GM19395 (cell line): ENCODE results near the gene PACSIN1.
"Not testable (repeated sequence)": the region's sequence is repeated elsewhere in the genome, so short reads cannot be mapped to it uniquely, and the experiment has no call there.

ENCODE experiments used
- ATAC-seq: cut with Tn5 transposase; IDR thresholded peaks from one replicate; pipeline ENCODE4 v1.9.1; 2021; ENCODE audit warnings: mild to moderate bottlenecking, moderate library complexity; ENCODE audit not compliant: unreplicated experiment

PACSIN1 gene

DNA sequence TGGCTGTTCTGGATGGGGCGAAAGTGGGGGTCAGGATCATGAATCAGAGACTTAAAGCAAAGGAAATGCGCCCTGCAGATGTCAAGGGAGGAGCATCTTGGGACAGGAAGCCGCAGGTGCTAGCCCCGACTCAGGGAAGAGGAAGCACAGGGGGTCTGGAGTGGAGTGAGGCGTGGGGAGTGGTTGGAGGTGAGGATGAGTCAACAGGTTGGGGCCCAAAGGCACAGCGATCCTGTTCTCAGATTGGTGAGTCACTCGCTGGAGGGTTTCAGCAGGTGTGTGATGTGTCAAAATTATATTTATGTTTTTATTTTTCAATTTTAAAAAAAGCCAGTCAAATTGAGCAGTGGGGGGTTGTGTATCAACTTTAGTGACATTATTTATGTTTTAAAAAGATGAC lies 19.0 kb downstream of the PACSIN1 start:
- no peak for ATAC-seq

DNA sequence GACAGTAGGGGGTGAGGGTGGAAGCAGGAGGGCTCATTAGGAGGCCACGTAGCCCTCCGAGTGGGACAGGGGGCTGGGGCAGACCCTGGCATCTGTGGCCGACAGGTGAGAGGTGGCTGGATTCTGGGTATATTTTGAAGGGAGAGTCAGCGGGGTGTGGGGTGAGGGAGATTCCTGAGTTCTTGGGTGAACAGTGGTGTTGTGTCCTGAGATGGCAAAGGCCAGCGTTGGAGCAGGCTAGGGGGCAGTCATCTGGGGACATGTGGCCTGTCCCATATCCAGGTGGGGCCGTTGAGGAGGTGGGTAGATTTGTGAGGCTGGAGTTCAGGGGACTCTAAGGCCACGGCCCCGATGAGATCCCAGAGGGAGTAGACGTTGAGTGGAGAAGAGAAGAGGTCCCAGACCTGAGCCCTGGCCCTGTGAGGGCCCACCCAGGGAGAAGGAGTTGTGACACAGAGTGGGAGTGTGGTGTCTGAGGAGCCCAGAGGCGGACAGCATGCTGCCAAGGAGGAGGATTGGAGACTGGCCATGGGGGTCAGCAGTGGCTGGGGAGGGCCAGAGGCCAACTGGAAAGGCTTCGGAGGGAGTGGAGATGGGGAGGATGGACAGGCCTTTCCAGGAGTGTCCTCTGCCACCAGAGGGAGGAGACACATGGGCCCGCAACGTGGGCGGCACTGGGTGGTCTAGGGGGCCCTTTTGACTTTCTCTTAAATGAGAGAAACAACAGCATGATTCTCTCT lies 19.6 kb downstream of the PACSIN1 start:
- no peak for ATAC-seq

- ATAC-seq: no peak
These were observed 20.3 kb downstream of the PACSIN1 start for GRCh38 chr6:34486106-34486740.

- ATAC-seq: not testable (repeated sequence)
These were observed 21.0 kb downstream of the PACSIN1 start for GRCh38 chr6:34486886-34487285.

DNA sequence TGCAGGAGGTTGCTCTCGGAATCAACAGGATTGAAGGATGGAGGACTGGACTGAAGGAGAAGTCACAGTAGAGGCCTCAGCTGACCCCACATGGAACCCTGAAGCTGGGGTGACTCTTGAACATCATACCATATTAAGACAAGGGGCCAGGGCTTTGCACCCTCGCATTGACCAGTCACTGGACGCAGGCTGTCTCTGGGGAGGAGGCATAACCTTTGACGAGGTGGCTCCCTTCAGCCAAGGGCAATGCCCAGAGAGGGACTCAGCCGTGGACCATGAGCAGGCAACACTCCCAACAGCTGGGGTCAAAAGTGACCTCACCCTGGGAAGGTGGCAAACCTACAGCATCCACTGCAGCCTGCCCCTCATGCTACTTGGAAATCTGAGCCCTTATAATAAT lies 21.7 kb downstream of the PACSIN1 start:
- no peak for ATAC-seq

GRCh38 chr6:34489207-34489805 lies 23.4 kb downstream of the PACSIN1 start:
- no peak for ATAC-seq

GRCh38 chr6:34490390-34491090 lies 24.7 kb downstream of the PACSIN1 start:
- no peak for ATAC-seq

DNA sequence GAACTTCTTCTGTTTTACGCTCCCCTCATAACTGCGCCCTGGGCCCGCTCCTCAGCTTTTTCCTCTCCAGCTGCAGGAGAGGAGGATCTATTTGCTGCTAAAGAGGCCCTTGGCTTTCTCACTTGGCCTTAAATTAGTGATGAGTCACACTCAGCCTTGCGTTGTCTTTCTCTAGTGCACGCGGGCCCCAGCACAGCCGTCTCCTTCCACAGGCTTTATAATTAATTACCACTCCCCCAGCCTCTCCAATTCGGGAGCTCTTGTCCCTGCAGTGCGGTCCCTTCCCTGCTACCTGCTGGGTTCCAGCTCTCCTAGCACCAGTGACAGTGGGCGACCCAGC lies 25.2 kb downstream of the PACSIN1 start:
- no peak for ATAC-seq

GRCh38 chr6:34493344-34493743 lies 27.5 kb downstream of the PACSIN1 start:
- no peak for ATAC-seq

DNA sequence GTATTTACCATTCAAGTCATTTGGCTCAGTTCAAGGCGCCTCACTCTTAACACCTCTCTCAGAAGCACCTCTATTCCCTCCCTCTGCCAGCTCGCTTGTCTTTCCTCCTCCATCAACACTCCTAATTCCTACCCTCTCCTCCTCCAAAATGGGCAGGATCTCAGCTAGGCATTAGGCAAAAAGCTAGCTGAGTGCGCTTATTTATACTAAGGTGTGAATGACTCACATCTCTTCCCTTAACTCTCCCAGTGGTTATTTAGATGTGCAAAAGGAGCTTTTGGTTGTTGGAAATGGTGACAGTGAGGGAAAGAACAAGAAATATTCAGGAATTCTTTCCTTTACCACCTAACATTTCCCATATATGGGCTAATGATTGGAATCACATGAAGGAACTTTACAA lies 29.1 kb downstream of the PACSIN1 start:
- no peak for ATAC-seq

DNA sequence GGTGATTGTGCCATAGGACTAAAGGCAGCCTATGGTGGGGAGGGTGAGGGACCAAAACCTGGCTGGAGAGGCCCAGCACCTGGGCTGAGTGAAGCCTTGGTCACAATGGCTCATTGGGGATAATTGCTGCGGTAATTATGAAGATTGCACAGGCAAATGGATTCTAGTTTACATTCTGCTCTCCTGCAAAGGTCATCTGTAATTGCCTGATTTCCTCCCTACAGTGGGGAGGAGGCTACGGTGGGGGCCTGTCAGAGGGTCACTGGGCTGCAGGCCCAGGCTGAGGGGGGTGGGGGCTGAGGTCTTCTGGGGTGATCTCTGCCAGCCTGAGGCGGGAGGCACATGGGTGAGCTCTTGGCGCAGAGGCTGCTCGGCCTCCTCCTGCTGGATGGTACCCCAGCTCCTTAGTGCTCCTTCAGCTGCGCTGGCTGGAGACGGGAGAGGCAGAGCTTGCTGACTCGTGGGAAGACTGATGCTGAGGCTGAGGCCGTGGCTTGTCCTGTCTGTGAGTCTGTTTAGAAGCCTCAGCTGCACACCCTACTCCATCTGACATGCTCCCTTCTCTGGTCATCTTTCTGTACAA lies 30.3 kb downstream of the PACSIN1 start:
- ATAC-seq: no peak

DNA sequence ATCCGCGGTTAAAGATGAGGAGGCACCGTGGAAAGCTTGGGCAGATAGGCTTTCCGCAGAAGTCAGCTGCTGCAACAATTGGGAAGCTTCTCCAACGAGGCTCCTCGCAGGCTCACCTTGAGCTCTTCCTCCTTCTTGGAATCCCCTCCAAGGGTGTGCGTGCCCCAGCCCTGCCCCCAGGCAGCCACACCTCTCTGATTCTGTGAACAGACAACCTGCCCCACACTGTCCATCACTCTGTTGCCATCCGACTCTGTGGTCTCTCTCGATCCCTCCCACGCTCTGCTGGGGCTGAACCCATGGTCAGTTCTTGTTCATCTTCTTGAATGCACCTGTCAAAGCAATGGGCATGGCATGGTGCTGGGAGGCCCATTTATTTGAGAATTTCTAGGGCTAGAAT lies 31.5 kb downstream of the PACSIN1 start:
- ATAC-seq: no peak

DNA sequence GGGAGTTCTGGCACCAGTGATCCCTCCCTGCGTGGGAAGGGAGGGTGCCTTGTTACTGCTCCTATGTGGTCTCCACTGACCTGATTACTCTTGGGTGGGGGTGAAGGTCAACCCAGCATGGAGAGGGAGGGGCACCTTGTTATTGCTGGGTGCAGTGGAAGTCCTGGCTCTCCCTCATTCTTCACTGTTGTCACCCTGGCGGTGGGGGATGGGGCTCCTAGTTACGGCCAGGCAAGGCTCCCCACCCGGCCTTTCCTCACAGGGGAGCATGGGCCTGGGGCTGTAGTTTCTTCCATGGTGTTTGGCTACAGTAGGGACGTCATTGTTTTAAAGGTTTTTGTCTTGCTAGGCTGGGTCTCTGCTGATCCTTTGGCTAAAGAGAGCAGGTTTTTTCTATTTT lies 40.8 kb downstream of the PACSIN1 start:
- ATAC-seq: no peak

- no peak for ATAC-seq
These were observed 42.5 kb downstream of the PACSIN1 start for GRCh38 chr6:34508425-34508824.

DNA sequence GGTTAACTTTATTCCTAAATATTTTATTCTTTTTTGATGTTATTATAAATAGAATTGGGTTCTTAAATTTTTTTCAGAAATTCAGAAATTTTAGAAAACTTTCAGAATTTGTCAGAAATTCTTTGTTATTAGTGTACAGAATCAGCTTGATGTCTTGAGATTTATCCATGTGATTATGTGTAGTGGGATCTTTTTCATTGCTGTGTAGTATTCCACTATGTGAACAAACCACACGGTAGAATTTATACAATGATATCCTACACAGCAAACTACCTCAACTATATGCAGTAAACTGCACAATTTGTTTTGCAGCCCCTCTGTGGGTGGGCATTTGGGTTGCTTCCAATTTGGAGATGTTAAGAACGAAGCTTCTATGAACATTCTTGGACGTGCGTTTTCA lies 43.9 kb downstream of the PACSIN1 start:
- ATAC-seq: no peak

- ATAC-seq: no peak
These were observed 44.4 kb downstream of the PACSIN1 start for GRCh38 chr6:34510299-34510698.

- no peak for ATAC-seq
These were observed 45.5 kb downstream of the PACSIN1 start for GRCh38 chr6:34511214-34511914.

DNA sequence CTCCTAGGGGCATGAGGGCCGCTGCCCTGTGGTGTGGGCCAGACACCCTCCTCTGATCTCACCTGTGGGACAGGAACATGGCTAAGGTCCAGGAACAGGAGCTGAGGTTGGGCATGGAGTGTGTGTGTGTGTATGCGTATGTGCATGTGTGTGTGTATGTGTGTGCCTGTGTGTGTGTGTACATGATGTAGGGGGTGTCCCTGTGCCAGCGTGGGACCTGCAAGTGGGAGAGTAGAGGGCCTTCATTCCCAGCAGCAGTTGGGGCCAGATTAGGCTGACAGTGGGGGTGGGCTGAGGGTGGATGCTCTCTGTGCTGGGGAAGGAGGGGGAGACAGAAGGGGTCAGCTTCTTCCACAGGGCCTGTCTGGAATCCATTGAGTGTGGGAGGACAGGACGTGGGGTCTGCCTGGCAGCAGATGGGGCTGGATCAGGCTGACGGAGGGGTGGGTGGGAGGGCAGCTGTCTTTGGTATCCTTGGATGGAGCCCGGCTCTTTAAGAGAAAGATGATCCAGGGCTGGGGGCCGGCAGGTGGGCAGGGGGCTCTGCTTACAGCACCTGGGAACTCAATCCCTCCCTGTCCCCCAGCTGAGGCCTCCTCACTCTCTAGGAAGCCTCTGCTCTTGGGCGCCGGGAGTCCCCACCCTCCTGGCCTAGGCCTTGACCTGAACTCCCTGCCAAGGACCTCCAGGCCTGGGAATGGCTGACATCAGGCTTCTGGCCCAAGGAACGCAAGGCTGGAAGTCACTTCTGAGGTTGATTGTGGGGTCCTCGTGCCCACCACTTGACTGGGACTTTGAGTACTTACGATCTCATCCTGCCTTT lies 46.2 kb downstream of the PACSIN1 start:
- no peak for ATAC-seq

DNA sequence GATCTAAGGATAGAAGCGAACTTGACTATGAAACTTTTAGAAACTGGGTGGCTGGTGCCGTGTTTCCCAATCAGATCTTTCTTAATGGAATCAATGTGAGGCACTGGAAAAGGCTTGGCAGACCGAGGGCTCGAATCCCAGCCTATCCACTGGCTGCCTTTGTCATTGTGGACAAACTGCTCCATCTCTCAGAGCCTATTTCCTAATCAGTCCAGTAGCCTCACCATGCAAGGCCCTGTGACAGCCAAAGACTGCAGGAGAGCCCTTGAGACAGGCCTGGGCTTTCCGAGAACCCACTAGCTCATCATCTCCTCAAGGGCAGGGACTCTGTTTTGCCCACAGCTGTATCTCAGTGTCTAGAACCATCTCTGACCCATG lies 46.9 kb downstream of the PACSIN1 start:
- no peak for ATAC-seq

GRCh38 chr6:34513646-34514045 lies 47.8 kb downstream of the PACSIN1 start:
- no peak for ATAC-seq
